Activated CD8-positive, alpha-beta memory T cell treated with anti-CD3 and anti-CD28 coated beads, Interleukin-2, amount 50 U/mL, for 1 hour (primary cell): ENCODE results near the gene RGL3.
"Not testable (repeated sequence)": the region's sequence is repeated elsewhere in the genome, so short reads cannot be mapped to it uniquely, and the experiment has no call there.

Source experiments
- DNase-seq: peaks from one replicate; pipeline ENCODE4 v3.0.0-alpha.2; 2020; ENCODE audit errors: extremely low read depth

RGL3 gene

DNA sequence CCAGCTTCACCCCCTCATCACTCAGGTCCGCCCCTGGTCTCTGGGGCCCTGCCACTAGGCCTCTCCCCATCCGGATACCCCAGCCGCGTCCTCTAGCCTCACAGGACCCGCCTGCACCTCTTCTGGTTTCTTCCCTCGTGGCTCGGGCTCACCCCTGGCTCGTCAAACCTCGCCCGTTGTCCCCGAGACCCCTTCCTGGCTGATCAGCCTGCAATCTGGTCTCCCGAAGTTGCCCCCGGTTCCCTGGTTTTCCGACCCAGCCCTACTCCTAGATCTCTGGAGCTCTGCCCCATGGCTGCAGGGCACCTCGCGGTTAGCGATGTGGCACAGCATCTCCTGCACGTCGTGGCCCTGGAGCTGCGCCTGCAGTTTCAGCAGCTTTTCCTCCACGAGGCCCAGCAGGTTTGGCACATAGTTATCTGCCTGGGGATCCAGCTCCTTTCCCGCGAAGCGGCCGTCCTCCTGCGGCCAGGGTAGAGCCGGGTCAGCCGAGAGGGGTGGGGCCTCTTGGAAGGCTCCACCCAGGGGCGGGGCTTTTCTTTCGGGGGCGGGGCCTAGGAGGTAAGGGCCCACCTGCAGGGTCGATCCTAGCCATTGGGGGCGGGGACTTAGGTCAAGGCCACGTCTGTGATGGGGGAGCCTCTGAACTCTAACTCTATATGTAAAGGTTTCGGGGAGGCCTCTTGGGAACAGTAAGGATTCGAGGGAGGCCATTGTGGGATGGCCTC lies 2.4 kb upstream of the RGL3 start:
- DNase-seq = no peak

- no peak for DNase-seq
Observed at GRCh38 chr19:11420429-11421370, 1.6 kb upstream of the RGL3 start.

DNA sequence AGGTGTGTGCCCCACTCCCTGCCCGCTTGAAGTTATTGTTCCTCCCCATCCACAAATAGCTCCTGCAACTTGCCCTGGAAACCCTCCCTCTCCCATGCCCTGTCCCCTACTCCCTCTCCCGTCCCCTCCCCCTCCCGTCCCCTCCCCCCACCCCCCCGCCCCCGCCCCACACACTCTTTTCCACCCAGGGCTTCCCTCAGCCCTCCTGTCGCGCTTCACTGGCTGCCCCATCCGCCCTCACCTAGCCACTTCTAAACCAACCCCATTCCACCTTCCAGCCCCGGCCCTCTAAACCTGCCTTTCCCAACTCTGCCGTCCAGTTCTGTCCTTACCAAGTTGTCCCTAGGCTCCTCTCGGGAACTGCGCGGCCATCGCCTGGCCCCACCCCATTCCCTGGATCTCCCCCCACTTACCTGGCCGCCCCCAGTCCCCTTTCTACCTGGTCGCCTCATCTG lies 993 bp downstream of the RGL3 start:
- DNase-seq = no peak

GRCh38 chr19:11416346-11417052 lies 2.6 kb downstream of the RGL3 start:
- no peak for DNase-seq

DNA sequence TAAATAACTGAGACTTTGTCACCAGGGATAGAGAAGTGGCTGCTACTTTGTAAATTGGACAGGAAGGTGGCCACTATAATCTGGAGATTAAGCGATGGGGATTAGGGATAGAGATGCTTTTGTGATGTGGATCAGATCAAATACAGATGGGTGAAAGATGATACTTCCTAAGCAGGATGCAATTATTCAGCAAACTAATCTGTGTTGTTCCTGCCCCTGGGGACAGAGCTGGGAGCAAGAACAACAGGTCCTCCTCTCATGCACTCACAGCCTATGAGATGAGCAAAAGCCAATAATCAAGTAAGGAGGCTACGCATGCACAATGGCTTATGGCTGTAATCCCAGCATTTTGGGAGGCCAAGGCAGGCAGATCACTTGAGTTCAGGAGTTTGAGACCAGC lies 4.6 kb downstream of the RGL3 start:
- DNase-seq = no peak

DNA sequence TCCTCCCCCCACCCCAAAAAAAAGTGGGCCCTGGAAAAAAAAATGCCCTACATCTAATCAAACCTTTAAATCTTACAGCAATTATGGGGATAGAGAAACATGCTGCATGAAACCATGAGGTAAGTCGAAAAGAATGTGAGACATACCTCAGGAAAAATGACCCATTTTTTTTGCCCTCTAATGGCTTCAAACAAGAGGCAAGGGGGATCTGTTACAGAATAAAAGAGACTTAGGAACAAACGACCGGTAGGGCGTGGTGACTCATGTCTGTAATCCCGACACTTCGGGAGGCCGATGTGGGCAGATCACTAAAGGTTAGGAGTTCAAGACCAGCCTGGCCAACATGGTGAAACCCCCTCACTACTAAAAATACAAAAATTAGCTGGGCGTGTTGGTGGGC lies 8.4 kb downstream of the RGL3 start:
- DNase-seq = no peak

DNA sequence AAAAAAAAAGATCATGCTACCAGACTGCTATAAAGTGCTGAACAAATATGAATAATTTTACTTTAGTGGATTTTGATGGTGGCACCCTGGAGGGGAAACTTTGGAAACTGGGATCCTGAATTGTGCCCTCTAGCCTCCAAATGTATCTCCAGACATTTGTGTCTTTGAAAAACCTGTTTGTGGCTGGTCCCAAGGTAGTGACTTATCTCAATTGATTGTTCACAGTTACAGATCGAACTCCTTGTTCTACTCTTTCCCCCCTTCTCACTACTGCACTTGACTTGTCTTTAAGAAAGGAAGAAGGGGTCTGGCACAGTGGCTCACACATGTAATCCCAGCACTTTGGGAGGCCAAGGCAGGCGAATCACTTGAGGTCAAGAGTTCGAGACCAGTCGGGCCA lies 10.5 kb downstream of the RGL3 start:
- DNase-seq = no peak

DNA sequence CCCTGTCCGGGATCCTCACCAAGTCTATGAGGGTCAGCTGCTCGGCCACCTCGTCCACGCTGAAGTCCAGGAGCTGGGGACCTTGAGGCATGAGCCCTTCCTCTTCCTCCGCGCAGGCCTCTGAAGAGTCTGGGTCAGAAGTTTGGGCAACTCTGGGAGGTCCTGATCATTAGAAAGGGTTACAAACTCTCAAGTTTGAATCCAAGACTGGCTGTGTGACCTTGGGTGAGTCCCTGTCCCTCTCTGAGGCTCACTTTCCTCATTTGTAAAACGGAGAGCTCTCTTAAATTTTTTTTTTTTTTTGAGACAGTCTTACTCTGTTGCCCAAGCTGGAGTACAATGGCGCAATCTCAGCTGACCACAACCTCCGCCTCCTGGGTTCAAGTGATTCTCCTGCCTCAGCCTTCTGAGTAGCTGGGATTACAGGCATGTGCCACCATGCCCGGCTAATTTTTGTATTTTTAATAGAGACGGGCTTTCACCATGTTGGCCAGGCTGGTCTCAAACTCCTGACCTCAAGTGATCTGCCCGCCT lies 12.3 kb downstream of the RGL3 start:
- not testable (repeated sequence) for DNase-seq

GRCh38 chr19:11405846-11406643 lies 13.1 kb downstream of the RGL3 start:
- DNase-seq = no peak

- DNase-seq = no peak
Observed at GRCh38 chr19:11404588-11405222, 14.4 kb downstream of the RGL3 start.

- DNase-seq = no peak
Observed at GRCh38 chr19:11401808-11402543, 17.1 kb downstream of the RGL3 start.

GRCh38 chr19:11400798-11401197 lies 18.3 kb downstream of the RGL3 start:
- DNase-seq = no peak

DNA sequence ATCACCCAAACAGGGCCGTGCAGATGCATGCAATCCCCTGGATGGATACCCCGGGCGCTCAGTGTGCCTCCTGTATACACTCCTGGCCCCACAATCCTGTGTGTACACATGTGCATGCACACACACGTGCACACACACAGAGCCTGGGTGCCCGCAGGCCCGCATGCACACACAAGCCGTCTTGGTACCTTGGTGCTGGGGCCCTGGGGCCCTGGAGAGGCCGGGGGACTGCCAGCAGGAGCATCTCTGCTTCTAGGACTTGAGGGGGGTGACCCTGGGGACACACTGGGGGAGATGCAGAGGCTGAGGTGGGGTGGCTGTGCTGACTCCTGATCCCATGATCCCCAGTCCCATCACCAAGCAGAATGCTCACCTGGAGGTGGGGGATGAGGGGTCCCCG lies 19.4 kb downstream of the RGL3 start:
- no peak for DNase-seq

- DNase-seq = no peak
Observed at GRCh38 chr19:11397089-11397610, 22.0 kb downstream of the RGL3 start.

DNA sequence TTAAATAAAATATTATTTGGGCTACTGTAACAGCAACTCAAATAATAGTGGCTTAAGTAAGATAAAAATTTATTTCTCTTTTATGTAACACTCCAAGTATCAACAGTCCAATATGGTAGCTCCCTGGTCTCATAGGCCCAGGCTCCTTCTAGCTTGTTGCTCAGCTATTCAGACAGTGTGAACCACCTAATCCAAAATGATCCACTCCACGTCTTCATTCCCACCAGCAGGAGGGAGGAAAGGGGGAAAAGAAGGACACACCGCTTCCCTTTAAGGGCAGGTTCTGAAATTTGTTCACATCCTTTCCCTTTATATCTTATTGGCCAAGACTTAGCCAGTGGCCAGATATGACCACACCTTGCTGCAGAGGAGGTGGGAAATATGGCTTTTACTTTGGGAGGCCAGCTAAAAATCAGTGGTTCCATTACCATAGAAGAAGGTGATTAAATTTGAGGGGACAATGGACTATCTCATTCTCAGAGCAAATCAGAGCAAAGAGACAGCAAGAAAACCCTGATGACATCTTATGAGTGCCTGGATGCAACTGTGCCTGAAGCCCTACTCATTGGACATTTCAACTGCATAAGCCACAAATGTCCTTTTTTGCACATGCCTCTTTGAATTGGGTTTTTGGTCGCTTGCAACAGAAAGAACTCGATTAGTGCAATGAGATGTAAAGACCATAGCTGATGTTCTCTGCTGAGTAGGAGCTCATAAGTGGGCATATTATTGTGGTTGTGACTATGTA lies 28.0 kb downstream of the RGL3 start:
- no peak for DNase-seq

DNA sequence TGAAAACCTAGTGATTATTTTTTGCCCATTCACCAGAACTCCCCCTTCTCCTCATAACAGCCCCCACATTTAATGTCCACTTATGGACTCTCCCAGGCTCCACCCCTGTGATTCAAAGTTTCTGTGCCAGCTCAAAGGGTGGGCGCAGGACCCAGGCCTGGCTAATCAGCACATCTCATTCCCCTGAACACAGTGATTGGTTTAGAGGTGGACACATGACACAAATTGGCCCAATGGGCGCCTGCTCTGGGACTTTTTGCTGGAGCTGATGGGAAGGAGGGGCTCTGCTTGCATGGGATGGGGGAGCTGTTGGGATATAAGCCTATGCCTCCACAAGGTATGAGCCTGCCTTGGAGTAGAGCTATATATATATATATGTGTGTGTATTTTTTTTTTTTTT lies 28.8 kb downstream of the RGL3 start:
- DNase-seq = no peak

- no peak for DNase-seq
Observed at GRCh38 chr19:11387162-11388034, 31.7 kb downstream of the RGL3 start.

- no peak for DNase-seq
Observed at GRCh38 chr19:11384778-11385129, 34.4 kb downstream of the RGL3 start.
